Mesothelial cell of epicardium (in vitro differentiated cells): ENCODE results near the gene TRPM7. TPM values are rescaled to one million over a fixed set of nuclear protein-coding genes. Genes with fewer than 3 reads are reported as not detected.

Source experiments
- DNase-seq, 2 experiments: peaks; one replicate each; pipeline ENCODE4 v3.0.0; 2021; ENCODE audit warnings: low spot score in 2 of 2; ENCODE audit not compliant: unreplicated experiment in 2 of 2
- H3K27ac Mint-ChIP-seq: 2 replicates; pipeline ENCODE4 v1.8.0; 2021; ENCODE audit warnings: mixed read lengths
- H3K27me3 Mint-ChIP-seq: 2 replicates; pipeline ENCODE4 v1.8.0; 2021; ENCODE audit warnings: low read depth, mixed read lengths
- H3K36me3 Mint-ChIP-seq: 2 replicates; pipeline ENCODE4 v1.8.0; 2021; ENCODE audit warnings: mixed read lengths
- H3K4me1 Mint-ChIP-seq: 2 replicates; pipeline ENCODE4 v1.8.0; 2021; ENCODE audit warnings: mixed read lengths
- H3K4me3 Mint-ChIP-seq: 2 replicates; pipeline ENCODE4 v1.8.0; 2021; ENCODE audit warnings: mild to moderate bottlenecking, moderate library complexity, mixed read lengths
- H3K9me3 Mint-ChIP-seq: 2 replicates; pipeline ENCODE4 v1.8.0; 2021; ENCODE audit warnings: mixed read lengths
- total RNA-seq: library from RNA; stranded (reverse); gene quantifications from 3 replicates; pipeline ENCODE4 v1.2.1, GENCODE V29; 2021
- TF ChIP-seq, protein P1 (sequence below): fragments of 200-600 bp; sonication (generic); IDR thresholded peaks from one replicate; pipeline ENCODE4 v1.5.0; 2021; ENCODE audit warnings: antibody characterized with exemption; ENCODE audit not compliant: unreplicated experiment

The TRPM7 gene, protein sequence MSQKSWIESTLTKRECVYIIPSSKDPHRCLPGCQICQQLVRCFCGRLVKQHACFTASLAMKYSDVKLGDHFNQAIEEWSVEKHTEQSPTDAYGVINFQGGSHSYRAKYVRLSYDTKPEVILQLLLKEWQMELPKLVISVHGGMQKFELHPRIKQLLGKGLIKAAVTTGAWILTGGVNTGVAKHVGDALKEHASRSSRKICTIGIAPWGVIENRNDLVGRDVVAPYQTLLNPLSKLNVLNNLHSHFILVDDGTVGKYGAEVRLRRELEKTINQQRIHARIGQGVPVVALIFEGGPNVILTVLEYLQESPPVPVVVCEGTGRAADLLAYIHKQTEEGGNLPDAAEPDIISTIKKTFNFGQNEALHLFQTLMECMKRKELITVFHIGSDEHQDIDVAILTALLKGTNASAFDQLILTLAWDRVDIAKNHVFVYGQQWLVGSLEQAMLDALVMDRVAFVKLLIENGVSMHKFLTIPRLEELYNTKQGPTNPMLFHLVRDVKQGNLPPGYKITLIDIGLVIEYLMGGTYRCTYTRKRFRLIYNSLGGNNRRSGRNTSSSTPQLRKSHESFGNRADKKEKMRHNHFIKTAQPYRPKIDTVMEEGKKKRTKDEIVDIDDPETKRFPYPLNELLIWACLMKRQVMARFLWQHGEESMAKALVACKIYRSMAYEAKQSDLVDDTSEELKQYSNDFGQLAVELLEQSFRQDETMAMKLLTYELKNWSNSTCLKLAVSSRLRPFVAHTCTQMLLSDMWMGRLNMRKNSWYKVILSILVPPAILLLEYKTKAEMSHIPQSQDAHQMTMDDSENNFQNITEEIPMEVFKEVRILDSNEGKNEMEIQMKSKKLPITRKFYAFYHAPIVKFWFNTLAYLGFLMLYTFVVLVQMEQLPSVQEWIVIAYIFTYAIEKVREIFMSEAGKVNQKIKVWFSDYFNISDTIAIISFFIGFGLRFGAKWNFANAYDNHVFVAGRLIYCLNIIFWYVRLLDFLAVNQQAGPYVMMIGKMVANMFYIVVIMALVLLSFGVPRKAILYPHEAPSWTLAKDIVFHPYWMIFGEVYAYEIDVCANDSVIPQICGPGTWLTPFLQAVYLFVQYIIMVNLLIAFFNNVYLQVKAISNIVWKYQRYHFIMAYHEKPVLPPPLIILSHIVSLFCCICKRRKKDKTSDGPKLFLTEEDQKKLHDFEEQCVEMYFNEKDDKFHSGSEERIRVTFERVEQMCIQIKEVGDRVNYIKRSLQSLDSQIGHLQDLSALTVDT (N-terminal part only)
- 47.0 to 50.4 TPM (median 49.8 TPM) in 3 replicates for total RNA-seq

DNA sequence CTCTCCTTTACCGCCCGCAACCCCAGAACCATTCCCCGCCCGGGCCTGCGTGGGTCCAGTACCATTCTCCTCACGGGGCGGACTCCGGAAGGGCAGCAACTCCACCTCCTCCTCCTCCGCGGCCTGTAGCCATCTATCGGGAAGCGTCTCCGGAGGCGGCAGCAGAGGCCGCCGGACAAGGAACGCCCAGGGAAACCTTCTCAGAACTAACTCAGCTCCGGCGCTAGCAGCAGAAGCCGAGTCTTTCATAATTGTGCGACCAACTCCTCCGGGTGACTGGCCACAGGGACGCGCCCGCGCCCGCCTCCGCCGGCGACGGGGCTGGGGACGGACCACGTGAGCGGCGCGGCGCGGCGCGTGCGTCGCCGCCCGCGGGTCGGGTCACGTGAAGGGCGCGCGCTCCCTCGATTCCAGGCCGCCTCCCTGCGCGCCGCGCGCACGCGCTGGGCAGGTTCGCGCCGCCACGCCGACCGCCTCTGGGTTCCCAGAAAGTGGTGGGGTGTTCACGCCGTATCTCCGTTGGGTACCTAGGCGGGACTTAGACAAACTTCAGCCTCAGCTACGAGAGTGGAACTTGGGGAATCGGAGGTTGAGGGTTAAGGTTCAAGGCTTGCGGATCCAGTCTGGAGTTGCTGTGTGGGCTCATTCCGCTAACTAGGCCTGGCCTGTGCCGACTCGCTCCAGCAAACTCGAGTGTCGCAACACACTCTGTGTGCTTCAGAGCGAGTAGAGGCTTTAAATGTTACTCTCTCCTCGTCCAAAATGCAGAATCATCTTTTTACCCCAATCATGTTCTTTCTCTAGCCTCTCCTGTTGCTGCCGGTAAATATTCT, at the start of gene TRPM7:
Gene TRPM7, minus strand, starts transcription at position 329 of the 833 bp plus-strand sequence. Its CDS starts 264 bp downstream, at position 65.
- Mint-ChIP-seq H3K4me1 (peaks cover 31% of the 10 kb centered on the region), H3K27me3 (no peaks in the 10 kb centered on the region), H3K36me3 (peaks cover 10% of the 10 kb centered on the region), H3K4me3 (peak within 1 kb of the TSS; percentile 98), H3K27ac (peak within 1 kb of the TSS; percentile 99), H3K9me3 (no peaks in the 10 kb centered on the region)
- TF ChIP-seq, protein P1, sequence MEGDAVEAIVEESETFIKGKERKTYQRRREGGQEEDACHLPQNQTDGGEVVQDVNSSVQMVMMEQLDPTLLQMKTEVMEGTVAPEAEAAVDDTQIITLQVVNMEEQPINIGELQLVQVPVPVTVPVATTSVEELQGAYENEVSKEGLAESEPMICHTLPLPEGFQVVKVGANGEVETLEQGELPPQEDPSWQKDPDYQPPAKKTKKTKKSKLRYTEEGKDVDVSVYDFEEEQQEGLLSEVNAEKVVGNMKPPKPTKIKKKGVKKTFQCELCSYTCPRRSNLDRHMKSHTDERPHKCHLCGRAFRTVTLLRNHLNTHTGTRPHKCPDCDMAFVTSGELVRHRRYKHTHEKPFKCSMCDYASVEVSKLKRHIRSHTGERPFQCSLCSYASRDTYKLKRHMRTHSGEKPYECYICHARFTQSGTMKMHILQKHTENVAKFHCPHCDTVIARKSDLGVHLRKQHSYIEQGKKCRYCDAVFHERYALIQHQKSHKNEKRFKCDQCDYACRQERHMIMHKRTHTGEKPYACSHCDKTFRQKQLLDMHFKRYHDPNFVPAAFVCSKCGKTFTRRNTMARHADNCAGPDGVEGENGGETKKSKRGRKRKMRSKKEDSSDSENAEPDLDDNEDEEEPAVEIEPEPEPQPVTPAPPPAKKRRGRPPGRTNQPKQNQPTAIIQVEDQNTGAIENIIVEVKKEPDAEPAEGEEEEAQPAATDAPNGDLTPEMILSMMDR = no peak
- DNase-seq = peak; percentile 83 to 87

DNA sequence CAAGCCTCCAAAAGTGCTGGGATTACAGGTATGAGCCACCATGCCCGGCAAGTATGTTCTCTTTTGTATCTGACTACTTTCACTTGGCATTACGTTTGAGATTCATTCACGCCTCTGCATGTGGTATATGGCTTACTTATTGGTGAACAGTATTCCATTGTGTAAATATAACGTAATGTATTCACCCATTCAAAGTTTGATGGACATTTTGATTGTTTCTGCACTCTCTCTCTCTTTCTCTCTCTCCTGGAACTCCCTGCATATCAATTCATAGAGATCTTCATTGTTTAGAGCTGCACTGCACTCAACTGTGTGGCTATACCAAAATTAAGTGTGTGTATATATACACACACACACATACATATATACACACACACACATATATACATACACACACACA, 48.6 kb upstream of the TRPM7 start:
- no peaks in the 10 kb centered on the region for H3K9me3 Mint-ChIP-seq
- no peak overlapping the region for H3K27ac Mint-ChIP-seq
- TF ChIP-seq, protein P1 = no peak
- no peaks in the 10 kb centered on the region for H3K27me3 Mint-ChIP-seq
- H3K36me3 Mint-ChIP-seq = peaks cover 31% of the 10 kb centered on the region
- H3K4me3 Mint-ChIP-seq = no peak overlapping the region
- no peaks in the 10 kb centered on the region for H3K4me1 Mint-ChIP-seq
- no peak for DNase-seq

DNA sequence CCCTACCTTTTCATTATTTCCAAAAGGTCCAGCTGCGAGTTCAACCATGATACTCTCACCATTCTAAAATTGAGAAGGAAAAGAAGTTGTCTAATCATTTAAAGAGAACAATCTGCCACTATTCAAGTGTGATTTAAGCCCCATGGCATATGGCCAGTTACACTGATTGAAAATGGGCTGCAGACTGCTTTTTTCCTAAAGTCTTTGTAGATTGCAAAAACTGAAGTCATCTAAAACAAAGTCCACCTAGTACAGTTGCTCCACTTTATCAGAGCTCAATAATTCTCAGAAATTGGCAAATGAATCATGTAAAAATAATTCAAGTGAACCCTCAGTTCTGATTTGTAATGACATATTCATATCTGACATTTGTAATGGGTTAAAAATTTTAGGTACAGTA, 39.7 kb upstream of the TRPM7 start:
- no peaks in the 10 kb centered on the region for H3K9me3 Mint-ChIP-seq
- no peak overlapping the region for H3K27ac Mint-ChIP-seq
- DNase-seq = no peak
- H3K27me3 Mint-ChIP-seq = no peaks in the 10 kb centered on the region
- H3K4me1 Mint-ChIP-seq = no peaks in the 10 kb centered on the region
- H3K4me3 Mint-ChIP-seq = no peak overlapping the region
- peaks cover 19% of the 10 kb centered on the region for H3K36me3 Mint-ChIP-seq
- TF ChIP-seq, protein P1 = no peak

DNA sequence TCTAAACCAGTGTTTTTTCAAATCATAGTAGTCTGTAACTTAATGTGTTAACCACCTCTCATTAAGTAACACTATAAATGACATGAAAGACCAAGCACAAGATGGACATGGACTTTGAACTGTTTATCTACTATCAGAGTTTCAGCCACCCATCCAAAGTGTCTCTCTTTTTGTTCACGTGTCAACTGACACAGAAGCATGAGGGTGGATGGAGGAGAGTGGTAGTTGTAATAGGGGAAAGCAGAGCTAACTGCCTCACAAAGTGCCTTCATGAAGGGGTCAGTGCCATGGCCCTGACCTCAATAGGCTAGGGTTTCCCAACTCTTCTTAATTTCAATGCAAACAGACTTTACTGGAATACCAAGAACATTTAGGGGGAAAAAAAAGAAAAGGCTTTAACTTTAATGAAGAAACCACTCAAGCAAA, 32.1 kb upstream of the TRPM7 start:
- no peaks in the 10 kb centered on the region for H3K4me1 Mint-ChIP-seq
- H3K36me3 Mint-ChIP-seq = peaks cover 31% of the 10 kb centered on the region
- H3K27ac Mint-ChIP-seq = no peak overlapping the region
- no peak overlapping the region for H3K4me3 Mint-ChIP-seq
- no peak for DNase-seq
- H3K9me3 Mint-ChIP-seq = no peaks in the 10 kb centered on the region
- H3K27me3 Mint-ChIP-seq = no peaks in the 10 kb centered on the region
- TF ChIP-seq, protein P1 = no peak
